Renal cortical epithelial cell (primary cell): Measurements from ENCODE around the gene PLXNA4. TPM values are rescaled to one million over a fixed set of nuclear protein-coding genes. Genes with fewer than 3 reads are reported as not detected.
A peak's percentile ranks its signal among the peaks of the same experiment; 100 is the strongest.

Experiments used
- DNase-seq: peaks from one replicate; pipeline ENCODE4 v3.0.0-alpha.2; 2011; ENCODE audit warnings: low read depth
- total RNA-seq: library from RNA; depleted of rRNA; stranded (reverse); fragments of >200 nt; gene quantifications from 2 replicates; pipeline ENCODE4 v1.2.3, GENCODE V29; 2014

Gene PLXNA4
- total RNA-seq, 1 donor from 2014 or later, result 0.05 TPM

DNA sequence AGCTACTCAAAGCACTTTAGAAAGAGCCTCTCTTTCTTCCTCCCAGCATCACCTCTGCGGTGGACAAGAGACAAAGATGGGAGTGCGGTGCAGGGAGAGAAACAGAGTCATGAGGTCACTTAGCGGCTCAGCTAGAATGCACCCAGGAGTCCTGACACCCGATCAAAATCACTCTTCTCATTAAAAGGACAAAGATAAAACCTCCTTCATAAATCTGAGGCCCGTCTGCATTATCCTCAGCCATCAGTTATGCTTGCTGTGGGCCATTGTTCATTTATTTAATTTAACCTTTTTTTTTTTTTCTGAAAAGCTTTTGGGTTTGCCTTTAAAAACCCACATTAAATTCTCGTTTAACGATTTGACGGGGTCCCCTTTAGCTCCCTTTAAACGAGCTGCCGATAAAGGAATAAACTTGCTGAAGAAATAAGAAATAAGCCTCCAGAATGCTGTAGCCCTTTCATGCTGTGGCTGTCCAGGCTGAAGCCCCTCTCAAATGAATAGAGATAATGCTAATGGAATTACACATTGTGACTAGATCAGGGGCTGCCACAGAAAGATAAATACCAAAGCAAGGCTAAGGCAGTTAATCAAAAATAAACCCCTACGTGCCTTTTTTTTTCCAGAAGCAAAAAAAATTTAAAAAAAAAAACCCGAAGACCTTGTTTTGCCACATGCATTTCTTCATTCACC, 16.1 kb upstream of the PLXNA4 start:
- DNase-seq, result no peak

DNA sequence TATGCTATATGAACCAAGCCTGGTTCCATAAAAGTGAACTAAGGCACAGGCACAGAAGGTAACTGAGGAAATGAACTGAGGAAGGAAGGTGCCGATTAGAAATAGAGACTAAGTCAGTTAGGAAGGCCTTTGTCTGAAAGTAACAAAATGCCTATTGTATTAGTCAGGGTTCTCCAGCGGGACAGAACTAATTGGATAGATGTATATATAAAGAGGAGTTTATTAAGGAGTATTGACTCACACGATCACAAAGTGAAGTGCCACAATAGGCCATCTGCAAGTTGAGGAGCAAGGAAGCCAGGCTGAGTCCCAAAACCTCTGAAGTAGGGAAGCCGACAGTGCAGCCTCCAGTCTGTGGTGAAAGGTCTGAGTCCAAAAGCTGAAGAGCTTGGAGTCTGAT, 13.9 kb upstream of the PLXNA4 start:
- DNase-seq, result no peak

DNA sequence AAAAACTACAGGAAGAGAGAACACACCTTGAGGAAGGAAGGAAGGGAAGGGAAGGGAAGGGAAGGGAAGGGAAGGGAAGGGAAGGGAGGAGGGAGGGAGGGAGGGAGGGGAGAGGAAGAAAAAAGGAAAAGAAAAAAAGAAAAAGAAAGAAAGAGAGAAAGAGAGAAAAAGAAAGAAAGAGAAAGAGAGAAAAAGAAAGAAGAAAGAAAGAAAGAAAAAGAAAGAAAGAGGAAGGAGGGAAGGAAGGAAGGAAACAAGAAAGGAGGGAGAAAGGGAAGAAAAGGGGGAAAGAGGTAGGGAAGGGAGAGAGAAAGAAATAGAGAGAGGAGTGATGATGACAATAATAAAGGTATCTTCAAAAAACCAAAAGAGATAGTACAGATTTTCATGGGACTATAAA, 12.3 kb upstream of the PLXNA4 start:
- no peak for DNase-seq

GRCh38 chr7:132584796-132585494, 8.7 kb upstream of the PLXNA4 start:
- no peak for DNase-seq

DNA sequence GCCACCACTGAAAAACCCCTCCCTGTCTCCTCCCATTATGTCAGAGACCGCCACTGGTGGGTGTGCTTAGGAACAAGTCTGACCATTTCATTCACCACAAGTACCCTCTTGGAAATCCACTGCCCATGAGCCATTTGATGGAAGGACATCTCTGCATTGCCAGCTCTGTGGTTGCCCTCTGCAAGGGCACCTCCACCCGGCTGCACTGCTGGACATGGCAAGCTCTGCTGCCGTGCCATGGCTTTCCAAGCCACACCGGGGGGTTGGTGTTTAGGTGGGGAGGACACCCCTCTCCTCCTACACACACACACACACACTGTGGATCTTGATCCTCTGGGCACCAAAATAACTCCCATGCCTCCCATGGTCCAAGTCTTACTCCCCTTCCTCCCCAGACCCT, 5.2 kb upstream of the PLXNA4 start:
- DNase-seq, result no peak

- DNase-seq, result peak; percentile 64
These were observed 4.5 kb upstream of the PLXNA4 start for GRCh38 chr7:132580717-132581285.

GRCh38 chr7:132580277-132580676, 4.0 kb upstream of the PLXNA4 start:
- no peak for DNase-seq

GRCh38 chr7:132579260-132579899, 3.1 kb upstream of the PLXNA4 start:
- DNase-seq, result no peak

GRCh38 chr7:132578826-132579225, 2.6 kb upstream of the PLXNA4 start:
- no peak for DNase-seq

DNA sequence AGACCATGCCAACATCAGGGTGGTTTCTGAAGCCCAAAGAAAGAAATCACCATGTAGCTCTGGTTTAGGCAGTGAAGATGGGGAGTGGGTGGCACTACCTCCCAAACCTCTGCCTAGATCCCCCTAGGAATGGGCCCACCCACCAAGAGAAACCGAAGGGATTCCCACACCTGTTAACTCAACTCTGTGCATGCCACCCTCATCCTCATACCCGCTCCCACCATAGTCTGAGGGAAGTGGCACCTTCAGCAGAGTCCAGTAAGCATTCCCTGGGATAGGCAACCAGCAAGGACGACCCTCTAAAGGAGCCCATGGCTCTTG, 1.7 kb upstream of the PLXNA4 start:
- DNase-seq, result no peak

- no peak for DNase-seq
These were observed 1.2 kb upstream of the PLXNA4 start for GRCh38 chr7:132577206-132578049.

- no peak for DNase-seq
These were observed 433 bp upstream of the PLXNA4 start for GRCh38 chr7:132576721-132577085.

DNA sequence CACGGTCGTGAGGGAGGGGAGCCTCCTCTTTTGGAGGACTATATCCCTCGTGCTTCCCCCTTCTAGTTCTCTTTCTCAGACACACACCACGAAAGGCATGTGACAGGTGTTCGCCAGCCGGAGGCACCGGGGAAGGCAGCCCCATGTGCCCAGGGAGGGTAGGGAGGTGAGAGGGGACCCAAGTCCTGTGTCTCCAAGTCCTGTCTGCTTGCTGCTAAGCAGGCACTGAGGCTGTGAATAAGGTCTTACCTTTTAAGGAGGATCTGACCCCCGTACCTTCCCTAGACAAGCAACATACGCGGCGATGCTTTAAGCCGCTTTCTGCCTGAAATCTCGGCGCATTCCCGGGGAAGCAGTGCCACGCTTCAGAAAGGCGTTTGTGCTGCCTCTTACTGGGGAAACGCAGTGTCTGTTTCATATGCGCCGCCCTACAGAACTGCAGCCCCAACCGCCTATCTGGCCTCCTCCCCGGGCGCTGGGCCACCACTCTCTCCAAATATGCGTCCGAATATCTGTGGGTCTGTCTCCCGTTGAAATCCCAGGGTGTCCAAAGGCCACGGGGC, 770 bp downstream of the PLXNA4 start:
- no peak for DNase-seq

DNA sequence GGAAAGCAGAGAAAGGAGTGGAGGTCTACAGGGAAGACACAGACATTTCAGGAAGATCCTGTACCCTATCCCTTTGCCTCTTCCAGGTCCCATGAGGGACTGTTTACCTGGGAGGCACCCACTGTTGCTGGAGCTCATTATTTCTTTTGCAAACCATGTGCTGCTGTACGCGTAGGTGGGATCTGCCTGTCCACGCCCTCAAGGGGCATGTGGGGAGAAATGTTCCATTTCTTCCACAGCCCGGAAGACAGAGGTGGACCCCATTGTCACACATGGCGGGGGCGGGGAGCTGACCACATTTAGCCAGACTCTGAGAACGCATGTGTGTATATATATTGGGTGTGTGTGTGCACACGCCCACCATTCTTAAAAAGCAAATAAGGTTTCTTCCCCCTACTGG, 2.0 kb downstream of the PLXNA4 start:
- DNase-seq, result no peak

DNA sequence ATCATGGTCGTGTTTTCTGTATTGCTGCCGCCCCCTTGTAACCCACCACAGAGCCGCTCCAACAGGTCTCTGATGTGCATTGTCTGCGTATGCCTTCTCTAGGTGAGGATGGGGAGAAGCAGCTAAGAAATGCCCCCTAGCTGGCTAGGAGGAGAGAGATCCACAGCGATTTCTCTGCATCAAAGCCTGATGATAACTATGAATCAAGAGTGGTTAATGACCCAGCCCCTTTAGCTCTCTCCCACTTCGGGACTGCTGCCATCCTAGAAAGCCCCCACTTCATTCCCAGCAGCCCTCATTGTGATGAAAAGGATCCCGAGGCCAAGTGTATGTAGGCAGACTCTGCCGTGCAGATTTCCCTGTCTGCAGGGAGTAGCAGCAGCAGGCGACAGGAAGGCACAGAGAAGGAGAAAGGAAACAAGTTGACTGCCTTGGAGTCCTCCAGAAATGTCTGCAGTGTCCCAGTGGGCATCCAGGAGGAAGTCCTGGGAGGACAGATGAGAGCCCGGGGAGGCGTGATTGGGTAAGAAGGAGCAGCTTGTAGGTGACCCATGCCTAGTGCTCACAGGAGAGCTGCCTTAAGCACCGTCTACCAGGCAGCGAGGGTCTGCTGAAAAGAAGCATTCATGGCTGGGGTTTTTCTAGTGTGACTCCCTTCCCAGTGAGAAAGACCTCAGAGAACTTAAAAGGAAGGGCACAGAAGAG, 2.9 kb downstream of the PLXNA4 start:
- DNase-seq, result no peak

- DNase-seq, result no peak
These were observed 3.7 kb downstream of the PLXNA4 start for GRCh38 chr7:132572526-132572925.

DNA sequence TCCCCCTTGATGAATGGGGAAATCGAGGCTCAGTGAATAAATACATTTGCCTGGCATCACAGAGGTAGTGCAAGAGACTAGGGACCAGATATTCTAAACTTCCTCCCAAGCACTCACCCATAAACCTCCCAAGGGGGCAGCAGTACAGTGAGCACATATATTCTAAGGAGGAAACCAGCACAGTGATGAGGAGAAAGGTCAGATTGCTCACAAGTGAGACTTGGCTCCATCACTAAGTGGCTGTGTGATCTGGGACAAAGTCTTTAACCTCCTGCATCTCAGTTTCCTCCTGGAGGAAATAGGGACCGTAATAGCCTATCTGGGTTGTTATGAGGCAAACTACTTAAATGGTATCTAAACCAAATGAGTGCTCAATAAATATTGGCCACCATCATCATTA, 4.3 kb downstream of the PLXNA4 start:
- DNase-seq, result no peak

DNA sequence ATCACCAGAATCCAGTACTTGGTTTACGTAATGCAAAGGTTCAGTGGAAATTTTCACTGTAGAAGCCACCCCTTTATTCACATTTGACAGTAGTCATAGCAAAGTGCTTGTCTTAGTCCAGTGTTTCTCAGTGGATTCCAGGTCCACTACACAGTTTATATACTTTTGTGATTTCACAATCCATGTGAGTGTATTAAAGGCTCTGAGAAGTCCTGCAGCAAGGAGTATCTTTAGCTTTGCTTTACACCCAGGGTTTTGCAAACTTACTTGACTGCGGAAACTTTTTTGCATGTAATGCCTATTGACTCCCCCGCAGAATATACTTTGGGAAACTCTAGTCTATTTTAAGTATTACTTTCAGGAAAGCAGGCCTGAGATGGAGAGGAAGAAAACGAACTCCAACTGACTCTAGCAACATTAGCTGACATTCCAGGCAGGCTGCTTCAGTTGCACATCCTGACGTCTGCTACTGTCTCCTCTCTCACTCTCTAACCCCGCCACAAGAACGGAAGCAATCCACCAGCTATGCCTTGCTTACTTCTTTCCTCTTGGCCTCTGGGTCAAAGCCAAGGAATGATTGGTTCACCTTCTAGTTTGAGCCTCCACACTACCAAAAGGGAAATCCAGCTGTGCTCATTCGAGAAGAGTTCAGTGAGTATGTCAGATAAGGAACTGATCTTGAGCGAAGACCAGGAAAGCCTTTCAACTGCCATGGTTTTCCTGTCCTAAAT, 6.2 kb downstream of the PLXNA4 start:
- DNase-seq, result no peak

- no peak for DNase-seq
These were observed 7.3 kb downstream of the PLXNA4 start for GRCh38 chr7:132568962-132569361.

GRCh38 chr7:132565885-132566284, 10.4 kb downstream of the PLXNA4 start:
- no peak for DNase-seq
